Activated CD4-positive, alpha-beta T cell treated with anti-CD3 and anti-CD28 coated beads, Interleukin-2, amount 10 ng/mL, durations not matched to agents 7 days and 5 days (primary cell): Measurements from ENCODE around the gene GRHL1. TPM values are rescaled to one million over a fixed set of nuclear protein-coding genes. Genes with fewer than 3 reads are reported as not detected.
"Not testable (repeated sequence)": the region's sequence is repeated elsewhere in the genome, so short reads cannot be mapped to it uniquely, and the experiment has no call there.

Experiments
- CTCF ChIA-PET: fragments of 350-600 bp; sonication (Branson Sonifier 250); formaldehyde crosslinking; loops from one replicate; lab custom pipeline; 2021; ENCODE audit warnings: antibody characterized with exemption; lab: Charles Lee
- POLR2A ChIA-PET: fragments of 350-600 bp; sonication (Branson Sonifier 250); formaldehyde crosslinking; loops from one replicate; lab custom pipeline; 2021; ENCODE audit warnings: antibody characterized with exemption; lab: Charles Lee
- DNase-seq: peaks from one replicate; pipeline ENCODE4 v3.0.0-alpha.2; 2020
- H3K27ac Mint-ChIP-seq: one replicate; pipeline ENCODE4 v1.8.0; 2021; ENCODE audit warnings: mild to moderate bottlenecking, moderate library complexity, mixed read lengths
- H3K27me3 Mint-ChIP-seq: one replicate; pipeline ENCODE4 v1.8.0; 2021; ENCODE audit warnings: mixed read lengths
- H3K36me3 Mint-ChIP-seq: one replicate; pipeline ENCODE4 v1.8.0; 2021; ENCODE audit warnings: low read depth, mixed read lengths
- H3K4me1 Mint-ChIP-seq: one replicate; pipeline ENCODE4 v1.8.0; 2021; ENCODE audit warnings: mixed read lengths
- H3K4me3 Mint-ChIP-seq: one replicate; pipeline ENCODE4 v1.8.0; 2021; ENCODE audit warnings: mild to moderate bottlenecking, moderate library complexity, mixed read lengths
- H3K9me3 Mint-ChIP-seq: one replicate; pipeline ENCODE4 v1.8.0; 2021; ENCODE audit warnings: mixed read lengths
- total RNA-seq, 2 experiments: library from RNA; stranded (reverse); gene quantifications; one replicate each; pipeline ENCODE4 v1.2.3, GENCODE V29; 2021

GRHL1 gene
- total RNA-seq, 2 experiments from 2014 or later, result 0.25 to 0.27 TPM

- Mint-ChIP-seq H3K4me1 (no peaks in the 10 kb centered on the region), H3K36me3 (no peaks in the 10 kb centered on the region), H3K27me3 (peaks cover 10% of the 10 kb centered on the region), H3K9me3 (peaks cover 3% of the 10 kb centered on the region), H3K4me3 (no peak overlapping the region), H3K27ac (no peak overlapping the region)
- POLR2A ChIA-PET, result no interaction called here
- CTCF ChIA-PET, result interaction anchor here (0.5 to 1.6 kb wide), 3 partner anchors 10 to 97 kb away, joined by 3 to 7 read pairs (median 5); no protein-coding TSS in a partner anchor
- DNase-seq, result no peak
Observed at GRCh38 chr2:10019602-10020400, 68.3 kb downstream of the GRHL1 start.

- peaks cover 10% of the 10 kb centered on the region for H3K27me3 Mint-ChIP-seq
- no peak for DNase-seq
- H3K36me3 Mint-ChIP-seq, result no peaks in the 10 kb centered on the region
- H3K4me1 Mint-ChIP-seq, result no peaks in the 10 kb centered on the region
- no peak overlapping the region for H3K27ac Mint-ChIP-seq
- CTCF ChIA-PET, result interaction anchor here (0.6 to 1.4 kb wide), 2 partner anchors 208 to 695 kb away, joined by 3 to 4 read pairs; no protein-coding TSS in a partner anchor
- H3K4me3 Mint-ChIP-seq, result no peak overlapping the region
- POLR2A ChIA-PET, result no interaction called here
- H3K9me3 Mint-ChIP-seq, result peaks cover 3% of the 10 kb centered on the region
Observed at GRCh38 chr2:10022041-10022421, 70.5 kb downstream of the GRHL1 start.

DNA sequence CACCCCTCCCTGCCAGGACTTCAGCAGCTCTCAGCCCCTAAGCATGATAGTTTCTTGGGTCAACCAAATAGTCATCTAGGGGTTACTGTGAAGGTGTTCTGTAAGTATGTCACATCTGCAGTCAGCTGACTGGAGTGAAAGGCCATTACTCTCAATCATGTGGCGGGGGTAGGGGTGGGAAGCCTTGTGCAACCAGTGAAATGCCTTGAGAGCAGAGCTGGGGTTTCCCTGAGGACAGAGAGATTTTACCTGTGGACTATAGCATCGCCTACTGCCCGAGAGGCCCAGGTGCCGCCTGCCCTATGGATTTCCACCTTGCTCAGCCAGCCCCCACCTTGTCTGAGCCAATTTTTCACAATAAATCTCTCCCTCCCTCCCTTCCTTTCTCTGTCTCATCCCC is 71.0 kb downstream of the GRHL1 start:
- DNase-seq, result no peak
- POLR2A ChIA-PET, result no interaction called here
- CTCF ChIA-PET, result interaction anchor here (1.4 kb wide), 1 partner anchor 209 kb away, joined by 4 read pairs; no protein-coding TSS in a partner anchor

DNA sequence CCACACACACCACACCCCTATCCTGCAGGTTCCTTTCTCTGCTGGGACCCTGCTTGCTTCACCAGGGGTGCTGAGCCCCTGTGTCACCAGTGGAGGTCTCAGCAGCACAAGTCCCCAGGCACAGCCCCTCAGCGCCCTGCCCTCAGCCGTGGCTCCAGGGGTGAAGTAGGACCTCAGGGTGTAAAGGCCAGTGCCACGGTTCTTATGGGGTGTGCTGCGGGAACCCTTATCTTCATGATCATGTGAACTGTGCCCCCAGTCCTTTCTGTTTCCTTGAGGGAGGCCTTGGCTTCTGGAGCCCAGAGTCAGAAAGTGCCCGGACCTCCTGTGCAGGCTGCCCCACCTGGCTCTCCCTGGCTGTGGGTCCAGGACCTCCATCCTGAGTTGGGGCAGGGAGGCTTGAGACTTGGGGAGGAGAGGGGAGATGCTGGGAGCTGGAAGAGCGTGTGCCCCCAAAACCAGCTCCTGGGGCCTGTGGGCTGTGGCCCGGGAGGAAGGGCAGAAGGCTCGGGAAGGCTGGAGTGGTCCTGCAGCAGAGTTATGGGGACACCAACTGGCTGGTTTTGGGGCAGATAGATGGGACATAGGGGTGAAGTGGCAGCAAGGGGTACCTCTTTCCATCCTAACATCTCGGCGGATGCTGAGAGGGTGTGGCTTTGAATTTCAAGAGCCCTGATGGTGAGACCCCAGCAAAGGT is 71.6 kb downstream of the GRHL1 start:
- DNase-seq, result no peak
- ChIA-PET CTCF (interaction anchor here (0.9 kb wide), 1 partner anchor 270 kb away, joined by 3 read pairs; no protein-coding TSS in a partner anchor), POLR2A (no interaction called here)

More for the DNA sequence above, 71.0 kb downstream of the GRHL1 start:
- Mint-ChIP-seq H3K4me3 (no peak overlapping the region), H3K36me3 (no peaks in the 10 kb centered on the region), H3K9me3 (peaks cover 2% of the 10 kb centered on the region), H3K27ac (no peak overlapping the region), H3K27me3 (peaks cover 8% of the 10 kb centered on the region), H3K4me1 (no peaks in the 10 kb centered on the region)

DNA sequence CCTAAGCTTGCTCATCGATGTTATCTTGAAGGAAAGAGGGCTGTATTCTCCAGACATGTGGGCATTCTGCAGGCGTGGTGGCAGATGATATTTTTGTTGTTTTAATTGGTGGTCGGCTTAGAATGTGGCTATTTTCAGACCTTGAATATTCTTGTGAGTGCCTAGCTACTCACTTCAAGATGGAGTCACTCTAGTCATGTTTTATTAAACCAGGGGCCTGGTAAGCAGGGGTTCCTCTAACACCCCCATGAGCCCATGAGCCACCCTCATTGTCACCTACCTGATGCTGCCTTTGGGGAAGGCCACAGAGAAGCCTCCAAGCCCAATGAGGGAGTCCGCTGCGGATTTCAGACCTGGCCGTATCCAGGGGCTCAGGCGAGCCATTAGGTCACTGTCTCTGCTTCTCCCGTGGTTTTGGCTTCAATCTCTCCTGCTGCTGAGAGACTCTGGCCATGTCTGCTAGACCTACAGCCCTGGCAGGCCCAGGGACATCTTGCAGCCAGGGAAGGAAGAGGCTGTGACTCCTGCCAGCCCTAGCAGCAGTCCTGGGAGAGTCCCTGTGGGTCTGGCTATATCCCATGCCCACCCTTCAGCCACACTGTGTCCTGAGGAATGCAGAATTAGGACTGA is 75.6 kb downstream of the GRHL1 start:
- no peak for DNase-seq
- ChIA-PET POLR2A (no interaction called here), CTCF (interaction anchor here (0.6 to 1.4 kb wide), 3 partner anchors 30 to 226 kb away, joined by 3 read pairs; no protein-coding TSS in a partner anchor)
- no peaks in the 10 kb centered on the region for H3K9me3 Mint-ChIP-seq
- H3K36me3 Mint-ChIP-seq, result no peaks in the 10 kb centered on the region
- no peaks in the 10 kb centered on the region for H3K27me3 Mint-ChIP-seq
- H3K4me1 Mint-ChIP-seq, result peaks cover 24% of the 10 kb centered on the region
- H3K27ac Mint-ChIP-seq, result peak overlapping the region; percentile 13
- H3K4me3 Mint-ChIP-seq, result no peak overlapping the region

More for the DNA sequence above, 71.6 kb downstream of the GRHL1 start:
- H3K27ac Mint-ChIP-seq, result no peak overlapping the region
- no peaks in the 10 kb centered on the region for H3K9me3 Mint-ChIP-seq
- peaks cover 4% of the 10 kb centered on the region for H3K27me3 Mint-ChIP-seq
- H3K36me3 Mint-ChIP-seq, result no peaks in the 10 kb centered on the region
- H3K4me3 Mint-ChIP-seq, result no peak overlapping the region
- H3K4me1 Mint-ChIP-seq, result peaks cover 2% of the 10 kb centered on the region

GRCh38 chr2:10027660-10028330 is 76.3 kb downstream of the GRHL1 start:
- peak overlapping the region; percentile 64 for H3K27ac Mint-ChIP-seq
- H3K9me3 Mint-ChIP-seq, result no peaks in the 10 kb centered on the region
- DNase-seq, result no peak
- H3K4me1 Mint-ChIP-seq, result peaks cover 24% of the 10 kb centered on the region
- no peaks in the 10 kb centered on the region for H3K36me3 Mint-ChIP-seq
- ChIA-PET CTCF (interaction anchor here (0.6 to 1.5 kb wide), 3 partner anchors 29 to 44 kb away, joined by 3 to 5 read pairs (median 3); no protein-coding TSS in a partner anchor), POLR2A (no interaction called here)
- H3K4me3 Mint-ChIP-seq, result no peak overlapping the region
- H3K27me3 Mint-ChIP-seq, result no peaks in the 10 kb centered on the region

DNA sequence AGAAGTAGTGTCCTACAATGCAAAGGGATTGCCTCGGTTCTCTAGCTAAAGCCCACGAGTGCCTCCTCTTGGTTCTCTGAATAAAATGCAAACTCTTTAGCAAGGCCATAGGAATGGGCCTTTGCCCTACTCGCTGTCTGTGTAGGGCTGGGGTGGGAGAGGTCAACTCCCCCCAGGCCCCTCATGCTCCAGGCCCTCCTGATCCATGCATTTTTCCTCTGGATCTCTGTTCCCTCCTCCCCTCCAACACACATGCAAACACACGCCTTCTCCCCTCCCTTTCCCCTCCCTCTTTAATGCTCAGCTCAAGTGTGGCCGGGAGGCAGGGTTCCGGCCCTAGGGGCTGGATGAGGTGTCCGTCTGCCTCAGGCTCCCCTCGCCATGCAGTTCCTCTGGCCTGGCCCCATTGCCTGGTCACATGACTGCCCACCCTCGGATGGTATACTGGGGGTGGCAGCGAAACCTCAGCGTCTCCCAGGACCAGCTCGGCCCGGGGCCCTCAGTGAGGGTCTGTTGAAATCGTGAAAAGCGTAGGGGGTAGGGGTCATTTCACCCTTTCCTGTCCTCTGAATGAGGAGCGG is 77.0 kb downstream of the GRHL1 start:
- no peaks in the 10 kb centered on the region for H3K9me3 Mint-ChIP-seq
- no peaks in the 10 kb centered on the region for H3K27me3 Mint-ChIP-seq
- ChIA-PET CTCF (interaction anchor here (1.1 to 1.5 kb wide), 4 partner anchors 8 to 44 kb away, joined by 3 to 5 read pairs (median 5); no protein-coding TSS in a partner anchor), POLR2A (no interaction called here)
- H3K4me1 Mint-ChIP-seq, result peaks cover 24% of the 10 kb centered on the region
- no peak for DNase-seq
- no peaks in the 10 kb centered on the region for H3K36me3 Mint-ChIP-seq
- no peak overlapping the region for H3K4me3 Mint-ChIP-seq
- peak overlapping the region; percentile 83 for H3K27ac Mint-ChIP-seq

GRCh38 chr2:10028988-10029874 is 77.7 kb downstream of the GRHL1 start:
- peak overlapping the region; percentile 6 for H3K4me3 Mint-ChIP-seq
- H3K4me1 Mint-ChIP-seq, result peaks cover 24% of the 10 kb centered on the region
- POLR2A ChIA-PET, result no interaction called here
- H3K9me3 Mint-ChIP-seq, result no peaks in the 10 kb centered on the region
- H3K27ac Mint-ChIP-seq, result peak overlapping the region; percentile 83
- no peaks in the 10 kb centered on the region for H3K27me3 Mint-ChIP-seq
- DNase-seq, result peak; percentile 31
- H3K36me3 Mint-ChIP-seq, result no peaks in the 10 kb centered on the region
- CTCF ChIA-PET, result interaction anchor here (0.5 to 1.5 kb wide), 8 partner anchors 9 to 469 kb away, joined by 3 to 5 read pairs (median 4); no protein-coding TSS in a partner anchor

DNA sequence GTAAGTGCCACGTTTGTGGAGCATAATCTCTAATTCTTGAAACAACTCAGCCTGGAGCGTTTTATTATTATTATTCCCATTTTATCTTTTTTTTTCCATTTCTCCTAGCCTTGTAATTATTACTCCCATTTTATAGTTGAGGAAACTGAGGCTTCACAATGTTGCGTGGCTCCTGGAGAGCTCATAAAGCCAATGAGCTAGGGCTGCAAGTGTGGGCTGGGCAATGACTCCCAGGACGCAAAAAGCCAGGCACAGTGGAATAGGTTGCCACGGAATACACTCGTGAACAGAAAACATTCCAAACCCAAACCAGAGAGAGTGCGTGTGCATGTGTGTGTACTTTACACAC is 78.4 kb downstream of the GRHL1 start:
- Mint-ChIP-seq H3K36me3 (no peaks in the 10 kb centered on the region), H3K27ac (peak overlapping the region; percentile 83), H3K4me1 (peaks cover 26% of the 10 kb centered on the region), H3K4me3 (peak overlapping the region; percentile 6), H3K9me3 (no peaks in the 10 kb centered on the region), H3K27me3 (no peaks in the 10 kb centered on the region)
- no peak for DNase-seq
- POLR2A ChIA-PET, result no interaction called here
- CTCF ChIA-PET, result interaction anchor here (0.7 to 1.5 kb wide), 6 partner anchors 9 to 242 kb away, joined by 3 to 5 read pairs (median 3); no protein-coding TSS in a partner anchor

DNA sequence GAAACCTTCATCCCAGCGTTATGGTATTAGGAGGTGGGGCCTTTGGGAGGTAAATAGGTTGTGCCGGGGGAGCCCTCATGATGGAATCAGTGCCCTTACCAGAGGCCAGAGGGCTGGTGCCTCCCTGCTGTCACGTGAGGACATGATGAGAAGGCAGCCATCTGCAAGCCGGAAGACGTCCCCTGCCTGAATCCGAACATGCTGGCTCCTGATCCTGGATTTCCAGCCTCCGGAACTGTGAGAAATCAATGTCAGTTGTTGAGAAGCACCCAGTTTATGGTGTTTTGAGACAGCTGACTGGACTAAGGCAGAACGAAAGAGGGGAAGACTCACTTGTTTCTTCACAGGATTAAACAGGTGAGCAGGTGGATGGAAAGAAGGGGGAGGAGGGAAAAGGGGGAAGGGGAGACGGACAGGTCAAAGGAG is 78.8 kb downstream of the GRHL1 start:
- no peaks in the 10 kb centered on the region for H3K36me3 Mint-ChIP-seq
- ChIA-PET POLR2A (no interaction called here), CTCF (interaction anchor here (0.7 to 0.9 kb wide), 2 partner anchors 46 to 230 kb away, joined by 3 read pairs; no protein-coding TSS in a partner anchor)
- H3K4me3 Mint-ChIP-seq, result no peak overlapping the region
- H3K27me3 Mint-ChIP-seq, result no peaks in the 10 kb centered on the region
- peaks cover 29% of the 10 kb centered on the region for H3K4me1 Mint-ChIP-seq
- H3K9me3 Mint-ChIP-seq, result no peaks in the 10 kb centered on the region
- no peak for DNase-seq
- H3K27ac Mint-ChIP-seq, result no peak overlapping the region

- H3K9me3 Mint-ChIP-seq, H3K27me3 Mint-ChIP-seq, POLR2A ChIA-PET, H3K27ac Mint-ChIP-seq, DNase-seq, H3K4me3 Mint-ChIP-seq, H3K36me3 Mint-ChIP-seq: not testable (repeated sequence)
- peaks cover 31% of the 10 kb centered on the region for H3K4me1 Mint-ChIP-seq
- CTCF ChIA-PET, result interaction anchor here (0.7 to 0.9 kb wide), 3 partner anchors 54 to 442 kb away, joined by 3 read pairs; no protein-coding TSS in a partner anchor
Observed at GRCh38 chr2:10030798-10031197, 79.3 kb downstream of the GRHL1 start.
